Mucosa of descending colon (tissue), 3 donors: Measurements from ENCODE around the gene BCKDHB. TPM values are rescaled to one million over a fixed set of nuclear protein-coding genes. Genes with fewer than 3 reads are reported as not detected.

Experiments
- ATAC-seq: fragments of 200-7000 bp; cut with Tn5 transposase; one replicate; pipeline ENCODE4 v1.9.1; 2020; ENCODE audit warnings: mild to moderate bottlenecking, moderate library complexity
- DNase-seq, 3 donors: peaks; one replicate each; pipeline ENCODE4 v3.0.0-alpha.2; 2020
- H3K36me3 ChIP-seq: fragments of 200-600 bp; one replicate; pipeline ENCODE4 v1.8.0; 2021; ENCODE audit warnings: low read depth, mild to moderate bottlenecking
- H3K4me1 ChIP-seq: fragments of 200-600 bp; one replicate; pipeline ENCODE4 v1.8.0; 2021; ENCODE audit warnings: low read depth, mild to moderate bottlenecking
- H3K4me3 ChIP-seq: fragments of 200-600 bp; one replicate; pipeline ENCODE4 v1.8.0; 2021; ENCODE audit warnings: mild to moderate bottlenecking
- H3K9me3 ChIP-seq: fragments of 200-600 bp; one replicate; pipeline ENCODE4 v1.8.0; 2021; ENCODE audit warnings: mild to moderate bottlenecking
- intact Hi-C, 2 donors: fragments of 100-400 bp; cut with DNase I in 1 of 2; cut with micrococcal nuclease in 1 of 2; formaldehyde crosslinking; loops; one replicate each; pipeline versions ENCODE4 v1.11.0 to v1.11.1; 2022; cut with DNase I, micrococcal nuclease
- total RNA-seq, 3 donors: library from RNA; stranded (reverse); fragmentation: NEBNext Ultra II Directional in 2 of 3; extraction: Animal tissue kit (Norgen Biotek cat#: 25700) in 2 of 3; gene quantifications; one replicate each; pipeline versions ENCODE4 v1.2.1 to v1.2.4, GENCODE V29; 2021 to 2023
- TF ChIP-seq, protein P1 (sequence below): fragments of 200-600 bp; IDR thresholded peaks from one replicate; pipeline ENCODE4 v1.8.0; 2022; ENCODE audit warnings: antibody characterized with exemption, mild to moderate bottlenecking
- donor health status: DM: no; HTN: no; CAD: no; lungs with moderate emphysema.
- donor health status: DM: no; HTN: no; CAD: no.
- donor health status: DM: no; HTN: yes; CAD: no.

Gene BCKDHB
- total RNA-seq, 3 donors from 2014 or later: 25.8 to 49.7 (median 45.1) TPM

DNA sequence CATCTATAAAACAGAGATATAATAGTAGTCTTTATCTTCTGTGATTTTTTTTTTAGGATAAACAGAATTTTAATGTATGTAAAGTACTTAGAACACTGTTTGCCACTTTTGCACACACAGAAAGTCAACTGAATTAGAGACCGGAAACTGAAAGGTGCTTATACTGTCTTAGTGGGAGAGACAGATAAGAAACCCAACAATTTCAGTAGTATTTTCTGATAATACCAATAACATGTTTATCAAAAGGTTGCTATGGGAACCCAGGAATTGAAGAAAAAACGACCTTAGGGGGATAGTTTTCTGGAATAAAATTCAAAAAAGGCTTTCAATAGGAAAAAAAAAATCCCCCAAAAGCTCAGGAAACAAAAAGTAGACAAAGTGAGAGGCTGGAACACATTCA is 138.6 kb downstream of the BCKDHB start:
- intact Hi-C loops: no loop called here
- Histone ChIP-seq H3K36me3 (no peaks in the 10 kb centered on the region), H3K9me3 (no peaks in the 10 kb centered on the region), H3K4me3 (no peak overlapping the region), H3K4me1 (no peaks in the 10 kb centered on the region)
- DNase-seq: no peak
- TF ChIP-seq, protein P1, sequence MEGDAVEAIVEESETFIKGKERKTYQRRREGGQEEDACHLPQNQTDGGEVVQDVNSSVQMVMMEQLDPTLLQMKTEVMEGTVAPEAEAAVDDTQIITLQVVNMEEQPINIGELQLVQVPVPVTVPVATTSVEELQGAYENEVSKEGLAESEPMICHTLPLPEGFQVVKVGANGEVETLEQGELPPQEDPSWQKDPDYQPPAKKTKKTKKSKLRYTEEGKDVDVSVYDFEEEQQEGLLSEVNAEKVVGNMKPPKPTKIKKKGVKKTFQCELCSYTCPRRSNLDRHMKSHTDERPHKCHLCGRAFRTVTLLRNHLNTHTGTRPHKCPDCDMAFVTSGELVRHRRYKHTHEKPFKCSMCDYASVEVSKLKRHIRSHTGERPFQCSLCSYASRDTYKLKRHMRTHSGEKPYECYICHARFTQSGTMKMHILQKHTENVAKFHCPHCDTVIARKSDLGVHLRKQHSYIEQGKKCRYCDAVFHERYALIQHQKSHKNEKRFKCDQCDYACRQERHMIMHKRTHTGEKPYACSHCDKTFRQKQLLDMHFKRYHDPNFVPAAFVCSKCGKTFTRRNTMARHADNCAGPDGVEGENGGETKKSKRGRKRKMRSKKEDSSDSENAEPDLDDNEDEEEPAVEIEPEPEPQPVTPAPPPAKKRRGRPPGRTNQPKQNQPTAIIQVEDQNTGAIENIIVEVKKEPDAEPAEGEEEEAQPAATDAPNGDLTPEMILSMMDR: no peak
- ATAC-seq: no peak

- intact Hi-C loops: no loop called here
- no peak for DNase-seq
Observed at GRCh38 chr6:80249897-80250296, 143.4 kb downstream of the BCKDHB start.

GRCh38 chr6:80250391-80250997 is 144.0 kb downstream of the BCKDHB start:
- ATAC-seq: no peak
- no peaks in the 10 kb centered on the region for H3K4me1 ChIP-seq
- DNase-seq: no peak
- no peak overlapping the region for H3K4me3 ChIP-seq
- H3K9me3 ChIP-seq: no peaks in the 10 kb centered on the region
- intact Hi-C loops: no loop called here
- TF ChIP-seq, protein P1: no peak
- no peaks in the 10 kb centered on the region for H3K36me3 ChIP-seq

More at GRCh38 chr6:80249897-80250296, 143.4 kb downstream of the BCKDHB start:
- Histone ChIP-seq H3K9me3 (no peaks in the 10 kb centered on the region), H3K4me1 (no peaks in the 10 kb centered on the region), H3K4me3 (no peak overlapping the region), H3K36me3 (no peaks in the 10 kb centered on the region)
- no peak for ATAC-seq
- TF ChIP-seq, protein P1: no peak

- DNase-seq: no peak
- Histone ChIP-seq H3K4me1 (no peaks in the 10 kb centered on the region), H3K4me3 (no peak overlapping the region), H3K36me3 (no peaks in the 10 kb centered on the region), H3K9me3 (no peaks in the 10 kb centered on the region)
- no peak for ATAC-seq
- intact Hi-C loops: no loop called here
- TF ChIP-seq, protein P1: no peak
Observed at GRCh38 chr6:80251321-80251720, 144.8 kb downstream of the BCKDHB start.

DNA sequence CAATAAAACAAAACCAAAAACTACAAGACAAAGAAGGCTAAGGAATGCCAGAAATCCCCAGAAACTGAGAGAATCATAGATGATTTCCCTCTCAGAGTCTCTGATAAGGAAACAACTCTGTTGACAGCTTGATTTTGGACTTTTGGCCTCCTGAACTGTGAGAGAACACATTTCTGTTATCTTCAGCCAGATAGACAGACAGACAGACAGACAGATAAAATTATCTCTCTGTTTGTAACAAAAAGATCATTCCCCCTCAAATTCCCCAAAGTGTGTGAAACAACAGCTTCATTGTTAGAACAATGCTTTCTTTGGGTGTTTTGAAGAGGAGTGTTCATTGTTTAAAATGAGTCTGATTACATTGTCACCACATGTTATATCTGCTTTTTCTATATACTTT is 148.2 kb downstream of the BCKDHB start:
- DNase-seq (no peak), ATAC-seq (no peak)
- Histone ChIP-seq H3K4me3 (no peak overlapping the region), H3K4me1 (no peaks in the 10 kb centered on the region), H3K9me3 (no peaks in the 10 kb centered on the region), H3K36me3 (no peaks in the 10 kb centered on the region)
- TF ChIP-seq, protein P1: no peak
- intact Hi-C loops: no loop called here

DNA sequence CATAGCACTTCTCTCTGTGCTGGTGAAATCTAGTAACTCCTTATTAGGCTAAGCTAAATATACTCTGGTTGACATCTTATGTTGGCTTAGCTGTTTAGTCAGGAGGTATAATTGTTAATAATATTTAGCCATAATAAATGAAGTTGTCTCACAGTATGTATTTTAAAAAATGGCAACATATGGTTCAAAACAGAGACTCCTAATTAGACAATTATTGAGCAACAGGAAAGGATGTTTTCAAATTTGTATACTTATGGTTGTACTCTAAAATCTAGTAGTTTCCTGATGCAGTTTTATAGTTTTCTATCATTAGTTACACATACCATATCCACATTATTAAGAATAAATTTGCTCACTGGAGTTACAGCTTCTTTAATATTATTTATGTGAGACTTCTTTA is 150.2 kb downstream of the BCKDHB start:
- H3K4me3 ChIP-seq: no peak overlapping the region
- no peaks in the 10 kb centered on the region for H3K36me3 ChIP-seq
- intact Hi-C loops: no loop called here
- H3K4me1 ChIP-seq: no peaks in the 10 kb centered on the region
- TF ChIP-seq, protein P1: no peak
- ATAC-seq (no peak), DNase-seq (no peak)
- H3K9me3 ChIP-seq: no peaks in the 10 kb centered on the region
